Caco-2 (cell line): ENCODE measurements around the gene LCN1. TPM values are rescaled to one million over a fixed set of nuclear protein-coding genes. Genes with fewer than 3 reads are reported as not detected.
A peak's percentile ranks its signal among the peaks of the same experiment; 100 is the strongest.

Experiments used
- BruUV-seq: library from RNA; stranded (reverse); fragments of 400-500 nt; replicated peaks from 2 replicates; lab custom pipeline; 2021; lab: Mats Ljungman, UMichigan
- CTCF ChIA-PET: fragments of 300-600 bp; sonication (Branson Sonifier 250); formaldehyde crosslinking; loops from one replicate; lab custom pipeline; 2022; ENCODE audit warnings: antibody characterized with exemption; lab: Charles Lee
- POLR2A ChIA-PET: fragments of 300-600 bp; sonication (Branson Sonifier 250); formaldehyde crosslinking; loops from one replicate; lab custom pipeline; 2022; ENCODE audit warnings: antibody characterized with exemption; lab: Charles Lee
- DNase-seq, 2 experiments: peaks; one replicate each; pipeline versions ENCODE4 v3.0.0 to v3.0.0-alpha.2; 2020 to 2022
- H3K27me3 ChIP-seq: replicated peaks from 2 replicates; pipeline ENCODE4 v1.6.0; 2011; ENCODE audit warnings: low read length; ENCODE audit not compliant: control insufficient read depth, insufficient read depth
- H3K36me3 ChIP-seq: 2 replicates; pipeline ENCODE4 v1.5.1; 2011; ENCODE audit warnings: low read length; ENCODE audit not compliant: control insufficient read depth, insufficient read depth
- H3K4me1 ChIP-seq: fragments of 250-450 bp; sonication (Bioruptor Pico); 2 replicates; pipeline ENCODE4 v1.5.1; 2020; ENCODE audit warnings: mild to moderate bottlenecking
- H3K4me3 ChIP-seq: 2 replicates; pipeline ENCODE4 v1.5.1; 2011; ENCODE audit warnings: low read depth, mild to moderate bottlenecking, control low read depth, low read length
- H3K9me3 ChIP-seq: fragments of 250-450 bp; sonication (Bioruptor Pico); 2 replicates; pipeline ENCODE4 v1.5.1; 2020; ENCODE audit warnings: mild to moderate bottlenecking, moderate library complexity
- H3K27ac Mint-ChIP-seq: one replicate; pipeline ENCODE4 v1.8.0; 2022; ENCODE audit warnings: mixed read lengths; ENCODE audit not compliant: unreplicated experiment
- H3K27me3 Mint-ChIP-seq: one replicate; pipeline ENCODE4 v1.8.0; 2022; ENCODE audit warnings: mixed read lengths; ENCODE audit not compliant: insufficient read depth, unreplicated experiment
- H3K36me3 Mint-ChIP-seq: one replicate; pipeline ENCODE4 v1.8.0; 2022; ENCODE audit warnings: mild to moderate bottlenecking, mixed read lengths; ENCODE audit not compliant: insufficient read depth, unreplicated experiment
- H3K4me1 Mint-ChIP-seq: one replicate; pipeline ENCODE4 v1.8.0; 2022; ENCODE audit warnings: low read depth, mixed read lengths; ENCODE audit not compliant: unreplicated experiment
- H3K4me3 Mint-ChIP-seq: one replicate; pipeline ENCODE4 v1.8.0; 2022; ENCODE audit warnings: mild to moderate bottlenecking, moderate library complexity, mixed read lengths; ENCODE audit not compliant: unreplicated experiment
- H3K9me3 Mint-ChIP-seq: one replicate; pipeline ENCODE4 v1.8.0; 2022; ENCODE audit warnings: mixed read lengths; ENCODE audit not compliant: unreplicated experiment
- intact Hi-C: fragments of 100-400 bp; cut with micrococcal nuclease; formaldehyde crosslinking; loops from one replicate; pipeline ENCODE4 v1.10.0; 2022; ENCODE audit not compliant: unreplicated experiment
- total RNA-seq: library from RNA; stranded (reverse); gene quantifications from 2 replicates; pipeline ENCODE4 v1.2.3, GENCODE V29; 2022
- TF ChIP-seq, protein P1 (sequence below), 2 experiments: fragments of 200-600 bp in 1 of 2; IDR thresholded peaks; 1 replicate in 1 of 2; 2 replicates in 1 of 2; pipeline versions ENCODE4 v1.5.1 to v1.8.0; 2011 to 2022; ENCODE audit warnings: antibody characterized with exemption in 1 of 2, control low read depth in 1 of 2, inconsistent platforms in 1 of 2, low read depth in 1 of 2, low read length in 1 of 2, mild to moderate bottlenecking in 1 of 2, moderate library complexity in 1 of 2; ENCODE audit not compliant: insufficient read depth in 1 of 2, severe bottlenecking in 1 of 2, unreplicated experiment in 1 of 2

The LCN1 gene
- total RNA-seq, 1 experiment from 2014 or later, result not detected

DNA sequence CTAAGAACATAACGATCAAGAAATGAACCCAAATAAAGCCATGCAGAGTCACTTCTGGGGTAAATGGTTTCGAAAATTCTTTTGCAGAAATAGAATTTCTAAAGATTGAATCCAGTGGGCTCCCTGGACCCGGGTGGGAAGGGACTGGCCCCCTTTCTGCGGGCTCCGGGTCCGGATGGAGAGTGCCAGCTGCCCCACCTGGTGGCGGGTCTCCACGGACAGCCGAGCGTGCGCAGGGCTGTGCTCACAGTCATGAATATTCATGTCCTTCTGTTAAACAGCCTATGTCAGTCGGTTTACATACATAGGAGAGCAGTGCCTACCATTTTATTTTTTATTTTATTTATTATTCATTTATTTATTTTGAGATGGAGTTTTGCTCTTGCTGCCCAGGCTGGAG is 46.3 kb upstream of the LCN1 start:
- peak in 1 of 2 experiments; percentile 55 for DNase-seq
- intact Hi-C loops, result no loop called here
- Mint-ChIP-seq H3K27ac (no peak overlapping the region), H3K27me3 (no peaks in the 10 kb centered on the region), H3K4me3 (no peak overlapping the region), H3K4me1 (peaks cover 9% of the 10 kb centered on the region), H3K9me3 (no peaks in the 10 kb centered on the region), H3K36me3 (peaks cover 5% of the 10 kb centered on the region)
- no TSS peak for BruUV-seq
- ChIA-PET POLR2A (no interaction called here), CTCF (no interaction called here)
- Histone ChIP-seq H3K27me3 (no peaks in the 10 kb centered on the region), H3K4me3 (no peak overlapping the region), H3K36me3 (no peaks in the 10 kb centered on the region), H3K4me1 (peaks cover 16% of the 10 kb centered on the region), H3K9me3 (no peaks in the 10 kb centered on the region)
- TF ChIP-seq, protein P1, sequence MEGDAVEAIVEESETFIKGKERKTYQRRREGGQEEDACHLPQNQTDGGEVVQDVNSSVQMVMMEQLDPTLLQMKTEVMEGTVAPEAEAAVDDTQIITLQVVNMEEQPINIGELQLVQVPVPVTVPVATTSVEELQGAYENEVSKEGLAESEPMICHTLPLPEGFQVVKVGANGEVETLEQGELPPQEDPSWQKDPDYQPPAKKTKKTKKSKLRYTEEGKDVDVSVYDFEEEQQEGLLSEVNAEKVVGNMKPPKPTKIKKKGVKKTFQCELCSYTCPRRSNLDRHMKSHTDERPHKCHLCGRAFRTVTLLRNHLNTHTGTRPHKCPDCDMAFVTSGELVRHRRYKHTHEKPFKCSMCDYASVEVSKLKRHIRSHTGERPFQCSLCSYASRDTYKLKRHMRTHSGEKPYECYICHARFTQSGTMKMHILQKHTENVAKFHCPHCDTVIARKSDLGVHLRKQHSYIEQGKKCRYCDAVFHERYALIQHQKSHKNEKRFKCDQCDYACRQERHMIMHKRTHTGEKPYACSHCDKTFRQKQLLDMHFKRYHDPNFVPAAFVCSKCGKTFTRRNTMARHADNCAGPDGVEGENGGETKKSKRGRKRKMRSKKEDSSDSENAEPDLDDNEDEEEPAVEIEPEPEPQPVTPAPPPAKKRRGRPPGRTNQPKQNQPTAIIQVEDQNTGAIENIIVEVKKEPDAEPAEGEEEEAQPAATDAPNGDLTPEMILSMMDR (IDR thresholded peaks at IDR 0.05; ENCODE audit: insufficient read depth in 1 of 2, low read depth in 1 of 2, low read length in 1 of 2, severe bottlenecking in 1 of 2, unreplicated experiment in 1 of 2), result peak; percentile 37 to 42

DNA sequence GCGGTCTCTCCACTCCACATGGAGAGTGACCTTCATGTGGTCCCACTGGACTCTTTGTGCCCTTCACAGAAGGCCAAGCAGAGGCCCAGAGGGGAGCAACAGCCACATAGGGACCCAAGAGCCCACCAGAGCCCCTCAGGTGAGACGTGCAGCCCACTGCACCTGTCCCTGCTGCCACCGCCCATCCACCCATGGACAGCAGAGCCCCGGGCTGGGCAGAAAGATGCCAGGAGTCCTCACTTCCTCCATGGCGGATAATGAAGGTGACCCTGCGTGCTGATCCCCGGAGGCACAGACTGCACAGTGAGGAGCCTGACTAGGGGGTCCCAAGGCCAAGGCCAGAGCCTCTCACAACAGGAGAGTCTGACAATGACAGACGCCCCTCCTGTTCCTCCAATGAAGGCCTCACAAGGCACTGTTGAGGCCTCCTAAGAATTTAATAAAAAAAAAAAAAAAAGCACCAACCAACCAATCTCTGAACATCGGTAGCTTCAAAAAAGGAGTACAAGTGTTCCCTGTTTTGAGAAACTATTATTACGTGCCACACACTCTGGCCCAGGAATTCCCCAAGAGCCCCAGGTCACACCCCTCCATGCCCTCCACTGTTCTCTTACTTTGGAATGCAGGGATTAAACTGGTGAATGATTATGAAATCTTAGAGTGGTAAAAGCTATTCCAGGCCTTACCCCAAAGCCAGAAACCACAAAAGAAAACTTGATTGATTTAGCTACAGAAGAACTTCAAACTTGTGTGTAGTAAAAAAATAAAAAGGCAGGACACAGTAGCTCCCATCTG is 44.5 kb upstream of the LCN1 start:
- TSS peak; percentile 19 for BruUV-seq
- Mint-ChIP-seq H3K27ac (no peak overlapping the region), H3K27me3 (no peaks in the 10 kb centered on the region), H3K4me3 (no peak overlapping the region), H3K4me1 (no peaks in the 10 kb centered on the region), H3K9me3 (no peaks in the 10 kb centered on the region), H3K36me3 (peaks cover 5% of the 10 kb centered on the region)
- TF ChIP-seq, protein P1 (IDR thresholded peaks at IDR 0.05; ENCODE audit: insufficient read depth in 1 of 2, low read depth in 1 of 2, low read length in 1 of 2, severe bottlenecking in 1 of 2, unreplicated experiment in 1 of 2), result no peak
- H3K27me3 ChIP-seq, result no peaks in the 10 kb centered on the region
- CTCF ChIA-PET, result no interaction called here
- H3K9me3 ChIP-seq, result no peaks in the 10 kb centered on the region
- DNase-seq, result no peak
- H3K36me3 ChIP-seq, result no peaks in the 10 kb centered on the region
- peaks cover 7% of the 10 kb centered on the region; the same call in 1 of the 2 replicates for H3K4me1 ChIP-seq
- intact Hi-C loops, result no loop called here
- POLR2A ChIA-PET, result no interaction called here
- H3K4me3 ChIP-seq, result no peak overlapping the region

DNA sequence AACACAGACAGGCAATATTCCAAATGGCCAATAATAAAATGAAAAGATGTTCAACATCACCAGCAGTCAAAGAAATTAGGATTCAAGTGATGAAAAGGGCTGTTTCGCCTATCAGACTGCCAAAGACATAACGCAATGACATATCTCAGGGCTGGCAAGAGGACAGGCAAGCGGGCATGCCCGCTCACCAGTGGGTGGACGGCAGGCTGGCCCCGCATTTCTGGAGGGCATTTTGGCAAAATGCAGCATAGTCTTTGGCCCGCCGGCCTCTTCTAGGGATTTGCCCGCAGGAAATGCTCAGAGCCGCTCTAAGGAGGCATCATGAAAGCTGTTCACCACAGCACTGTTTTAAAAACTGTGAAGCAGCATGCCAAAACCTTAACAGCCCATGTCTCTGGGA is 43.0 kb upstream of the LCN1 start:
- Mint-ChIP-seq H3K9me3 (no peaks in the 10 kb centered on the region), H3K36me3 (peaks cover 5% of the 10 kb centered on the region), H3K4me1 (no peaks in the 10 kb centered on the region), H3K27ac (no peak overlapping the region), H3K4me3 (peak overlapping the region; percentile 76), H3K27me3 (no peaks in the 10 kb centered on the region)
- Histone ChIP-seq H3K4me1 (peaks cover 7% of the 10 kb centered on the region; the same call in 1 of the 2 replicates), H3K36me3 (no peaks in the 10 kb centered on the region), H3K9me3 (no peaks in the 10 kb centered on the region), H3K4me3 (no peak overlapping the region), H3K27me3 (no peaks in the 10 kb centered on the region)
- CTCF ChIA-PET, result no interaction called here
- TF ChIP-seq, protein P1 (IDR thresholded peaks at IDR 0.05; ENCODE audit: insufficient read depth in 1 of 2, low read depth in 1 of 2, low read length in 1 of 2, severe bottlenecking in 1 of 2, unreplicated experiment in 1 of 2), result no peak
- no peak for DNase-seq
- BruUV-seq, result TSS peak; percentile 39
- intact Hi-C loops, result no loop called here
- POLR2A ChIA-PET, result no interaction called here
